K562 (cell line): ENCODE results near the gene LRRC71. TPM values are rescaled to one million over a fixed set of nuclear protein-coding genes. Genes with fewer than 3 reads are reported as not detected.

Experiments
- ADNP ChIP-seq: fragments of 200-800 bp; sonication (Bioruptor generic); IDR thresholded peaks from 2 replicates; pipeline ENCODE4 v1.6.1; 2016; ENCODE audit warnings: missing genetic modification characterization, missing compliant biosample characterization
- BACH1 ChIP-seq: fragments of 200-800 bp; sonication (Bioruptor generic); IDR thresholded peaks from 2 replicates; pipeline ENCODE4 v1.6.1; 2016; ENCODE audit warnings: missing genetic modification characterization, missing compliant biosample characterization
- BDP1 ChIP-seq: IDR thresholded peaks from 3 replicates; pipeline ENCODE4 v1.6.1; 2011; ENCODE audit not compliant: insufficient read length, insufficient read depth
- BRCA1 ChIP-seq, 2 experiments: fragments of 450-650 bp in 1 of 2; sonication (generic) in 1 of 2; formaldehyde crosslinking in 1 of 2; IDR thresholded peaks; 2 replicates each; pipeline versions ENCODE4 v1.5.0 to v1.6.1; 2017 to 2020; ENCODE audit warnings: mild to moderate bottlenecking in 1 of 2, missing genetic modification reagents in 1 of 2
- BRF1 ChIP-seq: IDR thresholded peaks from 3 replicates; pipeline ENCODE4 v1.6.1; 2011; ENCODE audit warnings: borderline replicate concordance, mild to moderate bottlenecking; ENCODE audit not compliant: insufficient read length; ENCODE audit errors: extremely low read depth
- HMG20B ChIP-seq: fragments of 250-450 bp; sonication (Bioruptor Pico); IDR thresholded peaks from 2 replicates; pipeline ENCODE4 v1.5.0; 2021; ENCODE audit warnings: mild to moderate bottlenecking
- HMGN3 ChIP-seq: IDR thresholded peaks from 2 replicates; pipeline ENCODE4 v1.6.1; 2011; ENCODE audit warnings: borderline replicate concordance, low read depth, mild to moderate bottlenecking, mixed read lengths, low read length; ENCODE audit not compliant: insufficient read length; ENCODE audit errors: extremely low read depth
- MEF2D ChIP-seq: conservative IDR thresholded peaks from 2 replicates; pipeline ENCODE4 v1.6.1; 2016; ENCODE audit warnings: low read depth, missing genetic modification characterization, missing compliant biosample characterization
- SAFB2 ChIP-seq: fragments of 200-400 bp; formaldehyde crosslinking; IDR thresholded peaks from 2 replicates; pipeline ENCODE4 v1.6.1; 2018; ENCODE audit warnings: borderline replicate concordance, low read length, low read depth, moderate library complexity; ENCODE audit not compliant: severe bottlenecking
- SAP30 ChIP-seq: fragments of 200-600 bp; sonication (generic); IDR thresholded peaks from 2 replicates; pipeline ENCODE4 v1.6.1; 2012; ENCODE audit warnings: borderline replicate concordance, low read depth, mild to moderate bottlenecking, moderate library complexity, low read length, control low read depth, inconsistent platforms; ENCODE audit not compliant: insufficient read depth, poor library complexity, severe bottlenecking
- SIX5 ChIP-seq, 2 experiments: IDR thresholded peaks; 2 replicates each; pipeline ENCODE4 v1.6.1; 2011; ENCODE audit warnings: low read length in 2 of 2, borderline replicate concordance in 1 of 2, low read depth in 1 of 2, mild to moderate bottlenecking in 1 of 2, moderate library complexity in 1 of 2; ENCODE audit not compliant: insufficient read depth in 1 of 2
- ZNF274 ChIP-seq: IDR thresholded peaks from 2 replicates; pipeline ENCODE4 v1.6.1; 2011; ENCODE audit warnings: low read depth, mild to moderate bottlenecking, low read length, moderate library complexity, borderline replicate concordance
- ZNF398 ChIP-seq: fragments of 250-450 bp; sonication (Bioruptor Pico); IDR thresholded peaks from 2 replicates; pipeline ENCODE4 v1.8.0; 2021; ENCODE audit warnings: moderate library complexity, mild to moderate bottlenecking, inconsistent platforms
- ZNF407 ChIP-seq: fragments of 450-650 bp; IDR thresholded peaks from 2 replicates; pipeline ENCODE4 v1.6.1; 2016; ENCODE audit warnings: low read depth
- ZNF512 ChIP-seq: IDR thresholded peaks from 2 replicates; pipeline ENCODE4 v1.6.1; 2016; ENCODE audit warnings: missing genetic modification characterization, missing compliant biosample characterization
- ZNF780A ChIP-seq: fragments of 250-450 bp; sonication (Bioruptor Pico); IDR thresholded peaks from 2 replicates; pipeline ENCODE4 v1.5.0; 2021; ENCODE audit warnings: mild to moderate bottlenecking
- polyA plus RNA-seq, 8 experiments: library from polyadenylated mRNA; depleted of rRNA in 4 of 8; stranded (reverse) in 5 of 8; unstranded in 3 of 8; fragments of >200 nt; fragmentation: Nextera tagmentation in 2 of 8; fragmentation: Illumina TruSeq in 1 of 8; extraction: Ambion mirVana in 2 of 8; extraction: Trizol in 1 of 8; gene quantifications; 2 replicates each; pipeline versions ENCODE4 v1.2.1 to v1.2.3, GENCODE V29; 2011 to 2014; ENCODE audit warnings: inconsistent platforms in 1 of 8, missing spikeins in 1 of 8
- total RNA-seq, 7 experiments: library from RNA; depleted of rRNA in 6 of 7; stranded (reverse); fragments of >200 nt in 6 of 7; fragmentation: Illumina TruSeq in 2 of 7; extraction: Trizol in 2 of 7; gene quantifications; 2 replicates each; pipeline versions ENCODE4 v1.2.1 to v1.2.3, GENCODE V29; 2011 to 2021; ENCODE audit warnings: low replicate concordance in 1 of 7

Gene LRRC71
- total and polyA plus RNA-seq, 9 of the 15 experiments (the other 6 are each of a cell fraction or from before 2014, with no cell fraction given) = 0.06 to 1.2 (median 0.51) TPM; not detected in 1

- TF ChIP-seq ADNP (no peak), ZNF512 (tag) (no peak), ZNF780A (CRISPR knock-in tag) (no peak), BACH1 (no peak), BRCA1 (IDR thresholded peaks at IDR 0.05) (no peak), BRCA1 (CRISPR knock-in tag; IDR thresholded peaks at IDR 0.05) (no peak), HMG20B (CRISPR knock-in tag) (no peak), SIX5 (IDR thresholded peaks at IDR 0.05; ENCODE audit: borderline replicate concordance in 1 of 2, insufficient read depth in 1 of 2, low read depth in 1 of 2, low read length in 2 of 2) (no peak), BDP1 (no peak), SAP30 (no peak), ZNF407 (no peak), ZNF274 (no peak), MEF2D (tag) (no peak), ZNF398 (CRISPR knock-in tag) (no peak), SAFB2 (no peak), HMGN3 (no peak), BRF1 (no peak)
Observed at GRCh38 chr1:156963621-156964020, 43.2 kb downstream of the LRRC71 start (continued).
